ENCODE data around the gene OR4D1. TPM values are rescaled to one million over a fixed set of nuclear protein-coding genes. Genes with fewer than 3 reads are reported as not detected.

Gene OR4D1
- total RNA-seq, 1 experiment from 2014 or later: not detected

DNA sequence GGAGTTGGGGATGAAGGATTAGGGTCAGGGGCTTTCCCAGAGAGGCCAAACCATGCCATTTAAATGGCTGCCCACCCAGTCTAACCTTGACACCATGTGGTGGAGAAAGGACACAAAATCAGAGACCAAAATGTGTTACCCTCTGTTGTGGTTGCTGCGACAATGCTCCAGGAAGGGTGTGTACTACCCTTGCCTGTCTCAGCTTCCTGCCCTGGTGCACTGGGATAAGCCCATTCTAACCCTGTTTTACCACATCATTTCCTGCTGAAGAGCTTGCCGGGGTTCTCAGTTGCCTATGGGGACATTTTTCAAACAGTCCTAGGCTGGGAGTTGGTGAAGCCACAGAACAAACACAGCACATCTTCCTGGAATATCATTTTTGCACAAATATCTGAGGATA, 4.9 kb downstream of the OR4D1 start:
- DNase-seq (ENCODE audit: extremely low read depth, low read depth): no peak

DNA sequence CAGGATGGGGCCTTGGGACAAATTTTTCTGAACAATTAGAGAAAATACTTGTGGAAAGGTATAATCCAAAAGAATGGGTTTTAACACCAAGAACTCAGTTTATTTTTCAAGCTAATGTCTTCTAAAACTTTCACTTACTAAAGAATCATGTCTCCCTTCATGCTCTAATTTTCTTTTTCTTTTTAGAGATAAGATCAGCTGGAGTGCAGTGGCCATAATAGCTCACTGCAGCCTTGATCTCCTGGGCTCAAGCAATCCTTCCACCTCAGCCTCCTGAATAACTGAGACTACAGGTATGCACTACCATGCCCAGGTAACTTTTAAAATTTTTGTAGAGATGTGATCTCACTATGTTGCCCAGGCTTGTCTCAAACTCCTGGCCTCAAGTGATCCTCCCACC, 5.5 kb downstream of the OR4D1 start:
- no peak for DNase-seq (ENCODE audit: extremely low read depth, low read depth)

DNA sequence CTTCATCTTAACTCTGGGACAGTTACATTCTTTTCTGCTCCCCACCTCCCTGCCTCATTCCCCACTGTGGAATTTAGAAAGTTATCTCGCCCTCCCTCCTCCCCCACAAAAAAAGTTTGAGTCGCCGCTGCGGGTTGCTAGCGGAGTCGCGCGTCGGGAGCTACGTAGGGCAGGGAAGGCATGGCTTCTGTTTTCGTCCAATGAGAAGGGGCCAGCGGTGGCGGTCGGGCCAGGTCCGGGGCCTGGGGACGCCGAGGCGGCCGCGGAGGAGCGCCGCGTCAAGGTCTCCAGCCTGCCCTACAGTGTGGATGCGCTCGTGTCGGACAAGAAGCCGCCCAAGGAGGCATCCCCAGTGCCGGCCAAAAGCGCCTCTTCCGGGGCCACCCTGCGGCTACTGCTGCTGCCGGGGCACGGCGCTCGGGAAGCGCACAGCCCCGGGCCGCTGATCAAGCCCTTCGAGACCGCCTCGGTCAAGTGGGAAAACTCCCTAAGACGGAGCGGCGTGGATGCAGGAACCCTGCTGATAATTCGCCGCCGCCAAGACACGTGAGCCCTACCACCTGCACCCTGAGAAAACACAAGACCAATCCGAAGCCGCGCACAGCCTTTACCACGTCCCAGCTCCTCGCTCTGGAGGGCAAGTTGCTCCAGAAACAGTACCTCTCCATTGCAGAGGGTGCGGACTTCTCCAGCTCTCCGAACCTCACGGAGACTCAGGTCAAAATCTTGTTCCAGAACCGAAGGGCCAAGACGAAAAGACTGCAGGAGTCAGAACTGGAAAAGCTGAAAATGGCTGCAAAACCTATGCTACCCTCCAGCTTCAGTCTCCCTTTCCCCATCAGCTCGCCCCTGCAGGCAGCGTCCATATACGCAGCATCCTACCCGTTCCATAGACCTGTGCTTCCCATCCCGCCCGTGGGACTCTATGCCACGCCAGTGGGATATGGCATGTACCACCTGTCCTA, 8.9 kb downstream of the OR4D1 start:
- no peak for DNase-seq (ENCODE audit: extremely low read depth, low read depth)

DNA sequence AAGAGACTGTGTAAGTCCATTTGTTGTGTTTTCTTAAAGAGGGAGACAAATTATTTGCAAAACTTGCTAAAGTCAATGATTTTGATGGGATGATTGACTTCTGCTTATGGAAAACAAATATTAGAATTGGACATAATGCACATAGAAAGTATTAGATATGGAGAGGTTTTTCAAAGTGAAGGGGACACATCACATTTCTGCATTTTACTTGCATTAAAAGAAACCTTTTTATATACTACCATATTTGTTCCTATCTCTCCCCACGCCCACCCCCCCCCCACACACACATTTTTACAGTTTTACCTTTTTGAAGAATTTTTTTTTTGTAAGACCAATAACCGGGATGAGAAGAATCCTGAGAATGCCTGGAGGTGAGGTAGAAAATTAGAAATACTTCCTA, 10.0 kb downstream of the OR4D1 start:
- no peak for DNase-seq (ENCODE audit: extremely low read depth, low read depth)

DNA sequence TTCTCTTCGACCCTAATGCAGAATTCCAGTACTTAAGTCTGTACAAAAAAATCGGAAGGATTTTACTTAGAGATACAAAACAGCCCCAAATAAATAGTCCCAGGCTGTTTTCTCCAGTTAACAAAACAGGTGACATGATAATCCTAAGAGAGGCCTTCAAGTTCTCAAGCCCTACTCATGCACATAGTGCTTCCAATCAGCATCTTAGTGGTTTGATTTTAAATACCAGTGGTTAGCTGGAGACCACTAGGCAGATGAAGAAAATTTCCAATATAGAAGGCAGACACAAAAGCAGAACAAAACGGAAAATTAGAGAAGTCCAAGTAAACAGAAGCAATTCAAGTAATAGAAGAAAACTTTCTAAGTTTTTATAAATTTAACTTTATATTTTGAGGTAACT, 13.4 kb downstream of the OR4D1 start:
- DNase-seq (ENCODE audit: extremely low read depth, low read depth): no peak

DNA sequence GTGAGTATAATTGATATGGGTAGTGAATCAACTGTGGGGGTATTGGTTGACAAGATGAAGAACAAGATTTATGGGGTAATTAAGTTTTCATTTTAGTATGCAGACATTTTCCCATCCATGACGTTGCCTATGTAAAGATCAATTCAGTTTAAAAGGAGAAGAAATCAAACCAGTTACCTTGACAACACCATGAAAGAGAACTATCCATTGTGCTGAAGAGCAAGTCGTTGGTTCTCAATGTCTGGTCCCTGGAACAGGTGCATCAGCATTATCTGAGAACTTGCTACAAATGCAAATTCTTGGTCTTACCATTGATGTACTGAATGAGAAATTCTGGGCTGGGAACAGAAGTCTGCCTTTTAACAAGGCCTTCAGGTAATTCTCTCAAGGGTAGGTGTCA, 17.8 kb downstream of the OR4D1 start:
- DNase-seq (ENCODE audit: extremely low read depth, low read depth): no peak

DNA sequence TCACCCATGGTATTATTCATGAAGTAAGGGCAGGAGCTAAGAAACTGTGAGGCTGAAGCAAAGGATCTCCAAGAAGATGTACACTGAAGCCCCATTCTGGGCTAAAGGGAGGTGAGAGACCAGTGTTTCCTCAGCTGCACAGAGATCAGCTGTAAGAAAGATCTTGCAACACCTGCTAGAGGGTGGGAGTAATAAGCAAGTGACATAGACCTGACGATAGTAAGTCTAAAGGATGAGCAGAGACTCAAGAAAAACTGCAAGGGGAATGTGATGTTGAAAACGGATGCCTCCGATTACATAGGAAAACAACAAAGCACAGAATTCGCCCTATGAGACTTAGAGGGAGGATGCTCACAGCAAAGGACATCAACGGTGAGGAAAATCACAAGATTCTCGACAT, 18.5 kb downstream of the OR4D1 start, which contains the start of gene OR4D2:
Gene OR4D2, plus strand, starts transcription at position 301 of the 400 bp plus-strand sequence. CDS start 2,674 bp downstream, outside the sequence.
- DNase-seq (ENCODE audit: extremely low read depth, low read depth): no peak

DNA sequence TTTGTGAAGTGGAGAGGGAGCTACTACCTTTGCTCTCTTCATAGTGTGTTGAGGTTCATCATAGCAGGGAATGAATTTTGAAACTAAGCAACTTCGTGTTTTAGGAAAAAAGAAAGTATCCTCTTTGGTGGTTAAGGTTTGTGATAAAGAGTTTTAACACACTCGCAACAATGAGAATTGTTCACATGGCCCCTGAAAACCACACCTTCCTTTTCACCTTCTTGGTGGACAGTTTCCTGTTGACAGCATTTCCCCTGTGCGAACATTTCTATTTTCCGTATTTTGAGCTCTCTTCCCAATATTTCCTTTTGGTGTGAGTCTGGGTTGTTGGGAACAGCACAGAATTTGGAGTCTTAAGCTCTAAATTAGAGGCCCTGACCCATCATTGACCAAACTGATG, 22.4 kb downstream of the OR4D1 start:
- no peak for DNase-seq (ENCODE audit: extremely low read depth, low read depth)

DNA sequence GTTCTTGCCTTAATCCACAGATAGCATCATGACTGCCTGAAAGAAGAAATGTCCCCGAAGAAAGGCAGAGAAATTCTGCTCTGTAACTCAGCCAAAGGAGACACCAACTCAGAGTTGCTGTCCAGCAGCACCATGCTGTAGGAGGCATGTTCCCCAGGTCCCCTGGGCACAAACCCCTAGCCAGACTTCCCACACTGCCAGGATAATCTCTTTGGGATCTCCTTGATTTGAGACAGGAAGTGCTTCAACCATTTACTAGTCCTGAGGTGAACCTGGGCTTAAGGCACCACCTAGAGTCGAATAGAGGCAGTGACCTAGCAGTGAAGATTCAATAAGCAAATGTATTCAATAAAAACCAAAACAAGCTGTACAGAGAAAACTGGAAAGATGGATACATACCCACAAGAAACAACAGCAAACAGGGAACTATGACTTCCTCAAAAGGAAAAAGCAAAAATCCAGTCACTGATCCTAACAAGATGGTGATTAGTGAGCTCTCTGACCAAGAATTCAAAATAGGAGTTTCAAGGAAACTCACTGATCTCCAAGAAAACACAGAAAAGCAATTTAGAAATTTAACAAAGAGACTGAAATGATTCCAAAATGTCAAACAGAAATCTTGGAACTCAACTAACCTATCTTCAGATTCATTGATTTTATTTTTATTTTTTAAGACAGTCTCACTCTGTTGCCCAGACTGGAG, 24.3 kb downstream of the OR4D1 start:
- DNase-seq (ENCODE audit: extremely low read depth, low read depth): peak; percentile 35

DNA sequence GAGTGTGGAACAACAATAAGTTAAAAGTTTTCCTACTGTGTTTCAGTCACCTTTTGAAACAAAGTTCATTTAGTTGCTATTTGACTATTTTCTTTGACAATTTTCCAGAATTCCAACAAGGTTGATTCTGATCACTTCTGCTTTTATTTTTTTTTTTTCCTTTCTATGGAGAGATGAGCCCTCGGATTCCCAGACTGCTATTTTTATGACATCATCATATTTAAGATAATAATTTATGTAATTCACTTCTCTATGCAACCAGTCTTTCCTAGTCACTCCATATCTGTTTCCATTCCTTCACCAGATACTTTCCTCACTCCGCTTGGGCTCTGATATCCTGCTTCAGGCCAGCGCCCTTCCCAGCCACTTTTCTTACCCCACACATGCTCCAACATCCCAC, 26.7 kb downstream of the OR4D1 start:
- no peak for DNase-seq (ENCODE audit: extremely low read depth, low read depth)

DNA sequence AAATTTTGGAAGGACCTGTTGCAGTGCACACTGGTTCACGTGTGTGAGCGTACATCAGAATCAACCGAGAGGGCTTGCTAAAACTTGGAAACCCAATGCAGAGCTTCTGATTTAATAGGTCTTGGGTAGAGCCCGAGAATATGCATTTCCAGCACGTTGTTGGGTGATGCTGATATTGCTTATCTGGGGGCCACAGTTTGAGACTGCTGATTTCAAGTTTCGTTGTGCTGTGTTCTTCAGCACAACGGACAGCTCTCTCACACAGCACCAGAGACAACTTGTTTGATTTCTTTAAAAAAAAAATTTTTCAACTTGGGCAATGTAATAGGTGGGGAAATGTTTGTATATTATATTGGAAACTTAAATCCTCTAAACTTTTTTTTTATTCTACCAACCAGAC, 28.0 kb downstream of the OR4D1 start:
- no peak for DNase-seq (ENCODE audit: extremely low read depth, low read depth)

DNA sequence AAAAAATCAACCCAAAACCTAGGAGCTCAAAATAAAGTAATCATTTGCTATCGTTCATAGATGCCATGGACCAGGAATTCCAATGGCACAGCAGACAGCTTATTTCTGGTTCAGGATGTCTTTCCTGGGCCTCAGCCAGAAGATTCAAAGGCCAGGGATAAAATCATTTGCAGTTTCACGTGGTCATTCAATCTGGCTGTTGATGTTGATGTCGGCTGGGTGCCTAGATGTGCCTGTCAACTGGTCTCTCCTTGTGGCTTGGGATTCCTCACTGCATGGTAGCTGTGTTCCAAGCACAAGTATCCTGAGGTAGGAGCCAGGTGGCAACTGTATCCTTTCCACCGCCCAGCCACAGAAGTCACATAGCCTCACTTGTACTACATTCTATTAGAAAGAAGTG, 33.6 kb downstream of the OR4D1 start:
- DNase-seq (ENCODE audit: extremely low read depth, low read depth): no peak

DNA sequence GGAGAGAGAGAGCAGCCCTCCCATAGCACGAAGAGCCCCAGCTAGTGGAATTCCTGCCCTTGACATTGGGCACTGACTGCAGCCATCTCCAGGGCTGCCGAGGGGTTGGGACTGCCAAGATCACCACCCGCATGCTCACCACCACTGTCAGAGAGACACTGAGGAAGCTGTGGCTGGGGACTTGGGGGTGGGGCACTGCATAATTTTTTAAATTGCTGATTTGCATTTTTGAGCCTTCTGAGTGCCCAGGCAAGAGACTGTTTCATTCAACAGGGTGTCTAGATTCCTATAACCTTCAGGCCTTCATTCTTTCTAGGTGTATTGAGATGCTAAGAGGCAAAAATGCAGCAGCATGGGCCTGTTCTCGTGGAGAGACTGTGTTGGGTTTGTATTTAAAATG, 35.3 kb downstream of the OR4D1 start:
- DNase-seq (ENCODE audit: extremely low read depth, low read depth): no peak

DNA sequence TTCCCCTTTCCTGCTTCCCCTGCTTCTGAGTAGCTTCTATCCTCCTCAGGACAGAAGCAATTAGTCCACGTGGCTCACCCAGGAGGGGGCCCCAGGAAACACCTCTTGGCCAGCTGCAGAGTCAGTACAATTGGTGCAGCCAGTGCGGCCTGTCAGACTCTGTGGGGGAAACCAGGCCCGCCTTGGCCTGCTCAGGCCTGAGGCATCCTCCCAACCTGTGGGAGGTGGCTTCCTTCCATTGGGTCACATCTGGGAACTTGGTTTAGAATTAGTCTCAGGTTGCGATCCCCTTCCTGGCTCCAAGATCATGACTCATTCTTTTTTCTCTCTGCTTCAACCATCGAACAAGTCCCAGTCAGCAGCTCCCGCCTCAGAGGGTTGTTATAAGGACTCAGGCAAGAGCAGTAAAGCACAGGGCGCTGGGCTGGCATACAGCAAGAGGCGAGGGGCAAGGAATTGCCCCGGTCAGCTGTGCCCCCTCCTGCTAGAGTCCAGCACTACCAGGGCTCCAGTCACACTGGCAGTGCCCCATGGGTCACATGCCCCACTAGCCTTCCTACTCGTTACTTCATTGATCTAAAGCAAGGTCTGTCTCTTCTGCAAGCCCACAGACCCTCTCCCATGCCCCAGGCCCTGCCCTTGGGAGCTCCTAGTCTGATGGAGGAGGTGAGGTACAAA, 36.3 kb downstream of the OR4D1 start:
- DNase-seq (ENCODE audit: extremely low read depth, low read depth): no peak

DNA sequence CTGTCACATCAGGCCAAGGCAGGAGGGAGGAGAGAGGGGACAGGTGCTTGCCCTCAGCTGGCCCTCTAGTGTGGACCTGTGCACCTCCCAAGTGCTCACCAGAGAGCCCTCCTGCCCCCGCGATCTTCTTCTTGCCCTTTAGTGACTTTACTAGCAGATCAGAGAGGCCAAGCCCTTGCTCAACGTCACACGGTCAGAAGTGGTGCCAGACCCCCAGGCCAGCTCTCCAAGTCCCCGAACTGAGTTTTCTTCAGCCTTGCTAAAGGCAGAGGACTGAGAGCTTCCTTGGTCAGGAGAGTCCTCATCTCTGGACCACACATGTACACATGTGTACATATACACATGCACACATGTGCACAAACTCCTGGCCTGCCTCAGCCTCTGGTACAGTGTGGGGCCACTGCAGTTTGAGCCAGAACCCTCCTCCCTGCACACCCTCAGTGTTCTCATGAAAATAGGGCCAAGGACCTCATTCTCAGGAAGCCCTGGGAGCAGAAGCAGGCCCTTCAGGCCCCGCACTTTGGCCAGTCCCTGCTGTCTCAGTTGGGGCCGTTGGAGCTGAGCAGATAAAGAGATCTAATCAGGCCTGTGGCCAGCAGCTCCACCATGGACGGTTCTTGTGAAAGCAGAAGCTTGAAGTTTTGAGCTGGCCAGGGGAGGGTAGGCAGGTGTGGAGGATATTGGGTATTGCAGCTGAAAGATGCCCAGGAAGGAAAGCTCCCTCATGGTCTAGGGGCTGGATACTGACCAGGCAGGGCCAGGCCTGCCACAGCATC, 37.0 kb downstream of the OR4D1 start:
- DNase-seq (ENCODE audit: extremely low read depth, low read depth): no peak

DNA sequence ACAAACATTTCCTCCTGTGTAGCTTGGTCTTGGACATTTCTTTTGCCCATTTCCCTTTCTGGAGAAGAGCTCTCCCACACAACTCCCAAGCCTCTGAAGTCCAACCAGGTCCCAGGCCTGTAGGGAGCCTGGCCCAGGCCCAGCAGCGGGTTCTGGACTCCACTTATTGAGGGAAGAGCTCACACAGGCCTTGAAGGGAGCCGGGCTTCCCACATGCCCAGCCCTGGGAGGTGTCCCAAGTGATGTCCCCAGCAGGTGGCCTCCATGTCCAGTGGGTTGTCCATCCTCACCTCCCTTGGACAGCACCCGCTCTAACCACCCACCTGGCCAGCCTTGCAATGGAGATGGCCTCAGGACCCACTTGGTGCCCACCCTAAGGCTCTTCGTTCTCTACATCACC, 38.4 kb downstream of the OR4D1 start:
- no peak for DNase-seq (ENCODE audit: extremely low read depth, low read depth)

DNA sequence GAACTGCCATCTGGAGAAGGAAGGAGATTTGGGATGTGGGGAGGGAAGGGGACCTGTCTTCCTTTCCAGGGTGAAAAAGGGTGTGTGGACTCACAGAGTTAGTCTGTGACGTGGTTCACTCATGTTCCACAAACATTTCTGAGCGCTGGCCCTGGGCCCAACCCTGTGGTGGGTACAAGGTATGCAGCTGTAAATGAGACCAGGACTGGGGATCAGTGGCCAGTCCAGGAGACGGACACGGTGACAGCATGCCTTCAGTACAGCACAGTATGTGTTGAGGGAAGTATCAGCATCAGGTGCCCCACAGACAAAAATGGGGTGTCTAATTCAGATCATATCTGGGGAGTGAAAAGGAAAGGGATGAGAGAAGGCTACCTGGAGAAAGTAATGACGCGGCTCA, 38.9 kb downstream of the OR4D1 start:
- DNase-seq (ENCODE audit: extremely low read depth, low read depth): no peak

DNA sequence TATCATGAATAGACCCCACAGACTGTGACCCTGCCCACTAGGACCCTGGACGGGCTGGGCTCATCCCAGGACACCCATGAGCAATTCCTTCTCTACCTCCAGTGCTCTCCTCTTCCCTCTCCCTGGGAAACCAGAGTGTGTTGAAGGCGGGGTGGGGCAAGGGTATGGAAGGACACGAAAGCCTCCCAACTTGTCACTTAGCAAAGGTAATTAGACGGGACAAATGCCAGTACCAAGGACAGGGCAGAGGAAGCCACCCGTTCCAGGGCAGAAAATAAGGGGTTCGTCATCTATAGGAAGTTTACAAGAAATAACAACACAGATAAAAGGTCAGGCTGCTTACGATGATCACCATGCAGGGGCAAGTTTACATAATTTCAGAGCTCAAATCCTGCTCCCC, 39.5 kb downstream of the OR4D1 start:
- no peak for DNase-seq (ENCODE audit: extremely low read depth, low read depth)

DNA sequence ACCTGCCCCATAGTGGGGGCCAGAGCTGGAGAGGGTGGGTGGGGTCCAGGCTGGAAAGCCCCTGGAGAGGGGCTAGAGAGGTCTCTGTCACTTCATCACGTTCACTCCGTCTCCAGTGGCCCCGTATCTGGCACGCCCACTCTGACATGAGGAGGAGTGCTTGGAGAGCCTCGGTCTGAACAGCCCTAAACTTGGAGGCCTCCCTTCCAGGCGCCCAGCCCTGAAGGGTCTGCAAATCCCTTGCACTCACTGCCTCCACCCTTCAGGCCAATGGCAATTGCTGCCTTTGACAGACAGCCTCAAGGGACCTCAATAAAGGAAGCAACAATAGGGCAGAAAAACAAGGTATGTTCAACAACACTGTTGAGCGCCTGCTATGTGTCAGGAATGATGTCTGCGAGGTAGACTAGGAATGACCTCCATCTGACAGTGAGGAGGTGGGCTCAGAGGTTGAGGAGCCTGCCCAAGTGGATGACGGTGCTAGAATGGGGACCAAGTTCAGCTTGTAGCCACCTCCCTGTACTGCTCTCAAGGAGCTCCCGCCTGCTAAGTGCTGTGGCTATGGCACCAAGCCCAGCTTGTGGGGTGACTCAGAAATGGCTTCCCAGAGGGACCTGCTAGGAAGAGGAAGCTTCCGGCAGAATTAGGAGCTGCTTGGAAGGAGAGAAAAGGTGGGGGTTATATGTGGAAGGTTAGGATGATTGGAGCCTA, 41.4 kb downstream of the OR4D1 start:
- DNase-seq (ENCODE audit: extremely low read depth, low read depth): peak; percentile 7

Measured in NCI-H460 (cell line).